Endothelial cell of umbilical vein (primary cell): Measurements from ENCODE around the gene SMTNL2. TPM values are rescaled to one million over a fixed set of nuclear protein-coding genes. Genes with fewer than 3 reads are reported as not detected.

Source experiments
- BruUV-seq: library from RNA; stranded (reverse); fragments of 400-500 nt; replicated peaks from 2 replicates; lab custom pipeline; 2021; lab: Mats Ljungman, UMichigan
- CTCF ChIA-PET: fragments of 300-600, 350-600 bp; sonication (Branson Sonifier 250); formaldehyde crosslinking; loops from one replicate; lab custom pipeline; 2021; ENCODE audit warnings: antibody characterized with exemption, inconsistent platforms; lab: Charles Lee
- POLR2A ChIA-PET: fragments of 300-600, 350-600 bp; sonication (Branson Sonifier 250); formaldehyde crosslinking; loops from one replicate; lab custom pipeline; 2021; ENCODE audit warnings: antibody characterized with exemption, inconsistent platforms; lab: Charles Lee
- DNase-seq: peaks from one replicate; pipeline ENCODE4 v3.0.0-alpha.2; 2011; ENCODE audit warnings: low read depth, low spot score
- FAIRE-seq: peaks from 2 replicates; lab custom pipeline; 2011; peaks lifted over from hg19 to GRCh38; lab: Jason Lieb, UNC
- H2AFZ ChIP-seq: 2 replicates; pipeline ENCODE4 v1.6.0; 2012; ENCODE audit warnings: low read depth, low read length, control low read depth, inconsistent platforms
- H3K27ac ChIP-seq: 2 replicates; pipeline ENCODE4 v1.5.1; 2011; ENCODE audit warnings: low read depth, mild to moderate bottlenecking, control low read depth, low read length, moderate library complexity; ENCODE audit not compliant: insufficient read depth
- H3K27me3 ChIP-seq, 2 experiments: 2 replicates each; pipeline versions ENCODE4 v1.6.0 to v1.6.1; 2011; ENCODE audit warnings: low read length in 2 of 2, mixed read lengths in 1 of 2; ENCODE audit not compliant: control insufficient read depth in 2 of 2, insufficient read depth in 2 of 2
- H3K36me3 ChIP-seq, 2 experiments: 2 replicates in 1 of 2; 3 replicates in 1 of 2; pipeline ENCODE4 v1.5.1; 2011; ENCODE audit warnings: low read length in 2 of 2, mild to moderate bottlenecking in 1 of 2, moderate library complexity in 1 of 2; ENCODE audit not compliant: control insufficient read depth in 2 of 2, insufficient read depth in 2 of 2; ENCODE audit errors: extremely low read depth in 1 of 2
- H3K4me1 ChIP-seq: 3 replicates; pipeline ENCODE4 v1.5.1; 2011; ENCODE audit warnings: mild to moderate bottlenecking, low read length; ENCODE audit not compliant: control insufficient read depth, insufficient read depth; ENCODE audit errors: extremely low read depth
- H3K4me2 ChIP-seq: 2 replicates; pipeline ENCODE4 v1.6.1; 2011; ENCODE audit warnings: low read length, control low read depth, mixed read lengths; ENCODE audit not compliant: insufficient read depth
- H3K4me3 ChIP-seq, 3 experiments: fragments of 200-600 bp in 1 of 3; sonication (generic), shearing (Covaris generic) in 1 of 3; replicated peaks in 1 of 3; 2 replicates each; pipeline ENCODE4 v1.5.1; 2011 to 2016; ENCODE audit warnings: control low read depth in 3 of 3, low read length in 3 of 3, mild to moderate bottlenecking in 2 of 3, inconsistent platforms in 1 of 3, low read depth in 1 of 3, moderate library complexity in 1 of 3; ENCODE audit not compliant: insufficient read depth in 1 of 3
- H3K79me2 ChIP-seq: 2 replicates; pipeline ENCODE4 v1.6.0; 2012; ENCODE audit warnings: low read length, inconsistent platforms; ENCODE audit not compliant: control insufficient read depth, insufficient read depth
- H3K9ac ChIP-seq: replicated peaks from 2 replicates; pipeline ENCODE3; 2011; ENCODE audit warnings: low read length, control low read depth; ENCODE audit not compliant: insufficient read depth; ENCODE audit errors: extremely low read depth
- H3K9me1 ChIP-seq: replicated peaks from 3 replicates; pipeline ENCODE4 v1.6.0; 2011; ENCODE audit warnings: mild to moderate bottlenecking, low read length; ENCODE audit not compliant: control insufficient read depth, insufficient read depth; ENCODE audit errors: extremely low read depth
- H3K9me3 ChIP-seq: replicated peaks from 2 replicates; pipeline ENCODE4 v1.5.1; 2012; ENCODE audit warnings: low read length, inconsistent platforms; ENCODE audit not compliant: control insufficient read depth, insufficient read depth
- H4K20me1 ChIP-seq: replicated peaks from 2 replicates; pipeline ENCODE3; 2011; ENCODE audit warnings: mild to moderate bottlenecking, low read length; ENCODE audit not compliant: control insufficient read depth, insufficient read depth; ENCODE audit errors: extremely low read depth
- EZH2 ChIP-seq: IDR thresholded peaks from 2 replicates; pipeline ENCODE4 v1.6.1; 2012; ENCODE audit warnings: borderline replicate concordance, low read depth, mild to moderate bottlenecking, moderate library complexity, low read length, inconsistent platforms; ENCODE audit not compliant: severe bottlenecking
- GATA2 ChIP-seq: IDR thresholded peaks from 2 replicates; pipeline ENCODE4 v1.7.0; 2011; ENCODE audit warnings: low read depth, mild to moderate bottlenecking, moderate library complexity, mixed read lengths, low read length; ENCODE audit not compliant: insufficient read length, insufficient read depth
- POLR2AphosphoS5 ChIP-seq: IDR thresholded peaks from 2 replicates; pipeline ENCODE4 v1.6.1; 2012; ENCODE audit warnings: low read depth, mild to moderate bottlenecking, control low read depth, low read length, moderate library complexity; ENCODE audit not compliant: insufficient read depth
- dilution Hi-C: fragments of 300-500 bp; cut with MboI; formaldehyde crosslinking; loops from one replicate; pipeline ENCODE4 v1.15.0; 2019; ENCODE audit warnings: low sequenced_read_pairs; ENCODE audit not compliant: extremely low pct_ligation_motif_present
- intact Hi-C: fragments of 100-400 bp; cut with micrococcal nuclease; formaldehyde crosslinking; loops from one replicate; pipeline ENCODE4 v1.10.0; 2022
- polyA plus RNA-seq, 4 experiments: library from polyadenylated mRNA; depleted of rRNA in 3 of 4; stranded (reverse) in 3 of 4; unstranded in 1 of 4; fragments of >200 nt; gene quantifications; 2 replicates each; pipeline versions ENCODE4 v1.2.1 to v1.2.3, GENCODE V29; 2011 to 2012; ENCODE audit warnings: missing spikeins in 1 of 4
- total RNA-seq: library from RNA; stranded (reverse); gene quantifications from 2 replicates; pipeline ENCODE4 v1.2.3, GENCODE V29; 2021
- TF ChIP-seq, protein P1 (sequence below), 2 donors: IDR thresholded peaks; 1 replicate in 1 of 2; 2 replicates in 1 of 2; pipeline ENCODE4 v1.5.1; 2011; ENCODE audit warnings: low read length in 2 of 2, mild to moderate bottlenecking in 2 of 2, moderate library complexity in 2 of 2, control low read depth in 1 of 2, inconsistent platforms in 1 of 2, low read depth in 1 of 2; ENCODE audit not compliant: insufficient read depth in 1 of 2; ENCODE audit errors: extremely low read depth in 1 of 2

Gene SMTNL2
- total and polyA plus RNA-seq, 2 donors (not counting 3 experiments of a cell fraction or from before 2014, with no cell fraction given): not detected

DNA sequence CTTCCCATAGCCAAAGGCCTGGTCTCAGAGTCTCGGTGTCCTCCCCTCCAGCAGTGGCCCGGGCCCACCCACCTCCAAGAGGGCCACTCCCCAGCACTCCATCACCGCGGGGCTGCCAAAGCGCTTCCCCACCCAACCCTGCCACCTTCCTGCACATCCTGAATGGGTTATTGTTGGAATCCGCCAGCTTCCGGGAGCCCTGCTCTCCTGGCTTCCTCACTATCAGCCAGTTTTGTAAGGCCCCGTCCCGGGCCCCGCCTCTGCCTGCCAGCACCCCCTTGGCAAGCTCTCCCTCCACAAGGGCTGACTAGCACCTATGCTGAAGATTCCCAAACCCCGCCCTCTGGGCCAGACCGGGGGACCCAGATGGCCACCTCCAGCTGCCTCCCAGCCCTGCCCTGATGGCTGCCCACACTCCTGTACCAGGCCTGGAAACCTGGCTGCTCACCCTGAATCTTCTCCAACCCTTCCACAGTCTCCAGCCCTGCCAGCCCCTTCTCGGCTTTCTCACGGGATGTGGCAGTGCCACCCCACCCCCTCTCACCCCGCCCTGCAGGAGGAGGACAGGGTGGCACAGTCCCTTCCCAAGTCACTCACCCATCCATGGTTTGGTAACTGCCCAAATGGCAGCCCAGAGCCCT is 43.5 kb upstream of the SMTNL2 start:
- DNase-seq (no peak), FAIRE-seq (peak; percentile 71)
- ChIA-PET CTCF (interaction anchor here (0.9 to 6.7 kb wide), 6 partner anchors 26 to 128 kb away, joined by 3 to 31 read pairs (median 3); partner anchors contain the start of gene SPNS2), POLR2A (no interaction called here)
- H3K9me1 ChIP-seq: no peaks in the 10 kb centered on the region
- BruUV-seq: no TSS peak
- H4K20me1 ChIP-seq: no peaks in the 10 kb centered on the region
- no peak for TF ChIP-seq GATA2
- TF ChIP-seq POLR2AphosphoS5: peak; percentile 71
- H3K79me2 ChIP-seq: no peaks in the 10 kb centered on the region
- H2AFZ ChIP-seq: no peak overlapping the region
- H3K36me3 ChIP-seq: peaks cover 5 to 36% of the 10 kb centered on the region in 2 experiments
- H3K27ac ChIP-seq: no peak overlapping the region
- intact Hi-C loops (loop anchor here (1.0 to 2.0 kb wide), 2 partner anchors 121 to 326 kb away; no protein-coding TSS in a partner anchor), dilution Hi-C loops (no loop called here)
- H3K4me3 ChIP-seq: no peak overlapping the region
- H3K4me2 ChIP-seq: no peak overlapping the region
- H3K9me3 ChIP-seq: no peaks in the 10 kb centered on the region
- H3K4me1 ChIP-seq: peaks cover 43% of the 10 kb centered on the region
- H3K9ac ChIP-seq: no peak overlapping the region
- H3K27me3 ChIP-seq: no peaks in the 10 kb centered on the region

DNA sequence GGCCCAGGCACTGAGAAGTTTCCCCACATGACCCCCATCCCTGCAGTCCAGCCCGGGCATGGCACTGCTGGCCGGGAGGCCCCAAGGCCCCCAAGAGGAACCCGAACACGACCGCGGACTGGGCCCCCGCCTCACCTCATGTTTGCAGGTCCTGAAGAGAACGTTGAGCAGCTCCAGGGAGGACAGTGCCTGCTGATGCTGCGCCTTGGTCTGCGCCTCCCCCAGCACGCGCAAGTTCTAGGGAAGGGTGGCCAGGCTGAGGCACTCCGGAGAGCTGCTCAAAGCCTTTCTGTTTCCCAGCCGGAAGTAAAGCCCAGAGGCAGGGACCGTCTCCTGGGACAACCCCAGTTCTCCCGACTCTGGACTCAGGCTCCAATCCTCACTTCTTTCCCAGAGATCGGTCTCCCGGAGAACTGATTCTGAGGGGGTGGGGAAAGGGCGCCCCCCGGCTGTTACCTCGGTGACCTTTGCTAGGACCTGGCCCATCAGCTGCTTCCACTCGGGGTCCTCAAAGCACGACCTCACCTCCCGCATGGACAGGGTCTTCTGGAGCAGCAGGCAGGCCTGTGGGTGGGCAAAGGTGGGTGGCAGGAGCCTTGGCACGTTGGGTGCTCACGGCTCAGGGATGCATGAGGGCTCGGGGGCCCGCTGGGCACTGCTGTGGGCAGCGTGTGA is 42.9 kb upstream of the SMTNL2 start:
- no peaks in the 10 kb centered on the region for H3K9me1 ChIP-seq
- no peak overlapping the region for H3K27ac ChIP-seq
- H3K4me3 ChIP-seq: no peak overlapping the region
- no peaks in the 10 kb centered on the region for H3K9me3 ChIP-seq
- H3K9ac ChIP-seq: no peak overlapping the region
- no peaks in the 10 kb centered on the region for H4K20me1 ChIP-seq
- H2AFZ ChIP-seq: no peak overlapping the region
- H3K4me1 ChIP-seq: peaks cover 40% of the 10 kb centered on the region
- dilution Hi-C loops (no loop called here), intact Hi-C loops (loop anchor here (2.0 kb wide), 1 partner anchor 327 kb away; no protein-coding TSS in a partner anchor)
- CTCF ChIA-PET: interaction anchor here (1.0 to 6.7 kb wide), 4 partner anchors 42 to 128 kb away, joined by 3 to 31 read pairs (median 10); partner anchors contain the start of gene SPNS2
- no peak for DNase-seq
- H3K27me3 ChIP-seq: no peaks in the 10 kb centered on the region
- TF ChIP-seq, protein P1, sequence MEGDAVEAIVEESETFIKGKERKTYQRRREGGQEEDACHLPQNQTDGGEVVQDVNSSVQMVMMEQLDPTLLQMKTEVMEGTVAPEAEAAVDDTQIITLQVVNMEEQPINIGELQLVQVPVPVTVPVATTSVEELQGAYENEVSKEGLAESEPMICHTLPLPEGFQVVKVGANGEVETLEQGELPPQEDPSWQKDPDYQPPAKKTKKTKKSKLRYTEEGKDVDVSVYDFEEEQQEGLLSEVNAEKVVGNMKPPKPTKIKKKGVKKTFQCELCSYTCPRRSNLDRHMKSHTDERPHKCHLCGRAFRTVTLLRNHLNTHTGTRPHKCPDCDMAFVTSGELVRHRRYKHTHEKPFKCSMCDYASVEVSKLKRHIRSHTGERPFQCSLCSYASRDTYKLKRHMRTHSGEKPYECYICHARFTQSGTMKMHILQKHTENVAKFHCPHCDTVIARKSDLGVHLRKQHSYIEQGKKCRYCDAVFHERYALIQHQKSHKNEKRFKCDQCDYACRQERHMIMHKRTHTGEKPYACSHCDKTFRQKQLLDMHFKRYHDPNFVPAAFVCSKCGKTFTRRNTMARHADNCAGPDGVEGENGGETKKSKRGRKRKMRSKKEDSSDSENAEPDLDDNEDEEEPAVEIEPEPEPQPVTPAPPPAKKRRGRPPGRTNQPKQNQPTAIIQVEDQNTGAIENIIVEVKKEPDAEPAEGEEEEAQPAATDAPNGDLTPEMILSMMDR (IDR thresholded peaks at IDR 0.05; ENCODE audit: extremely low read depth in 1 of 2, insufficient read depth in 1 of 2, low read depth in 1 of 2, low read length in 2 of 2): peak in 1 of 2 donors; percentile 2
- no peak for TF ChIP-seq EZH2
- POLR2A ChIA-PET: no interaction called here
- FAIRE-seq: no peak
- peaks cover 6 to 36% of the 10 kb centered on the region in 2 experiments for H3K36me3 ChIP-seq
- H3K79me2 ChIP-seq: no peaks in the 10 kb centered on the region
- H3K4me2 ChIP-seq: no peak overlapping the region
- no TSS peak for BruUV-seq
